ENCODE data around the gene SERPINB6.
"Not testable (repeated sequence)": the region's sequence is repeated elsewhere in the genome, so short reads cannot be mapped to it uniquely, and the experiment has no call there.

SERPINB6 gene

DNA sequence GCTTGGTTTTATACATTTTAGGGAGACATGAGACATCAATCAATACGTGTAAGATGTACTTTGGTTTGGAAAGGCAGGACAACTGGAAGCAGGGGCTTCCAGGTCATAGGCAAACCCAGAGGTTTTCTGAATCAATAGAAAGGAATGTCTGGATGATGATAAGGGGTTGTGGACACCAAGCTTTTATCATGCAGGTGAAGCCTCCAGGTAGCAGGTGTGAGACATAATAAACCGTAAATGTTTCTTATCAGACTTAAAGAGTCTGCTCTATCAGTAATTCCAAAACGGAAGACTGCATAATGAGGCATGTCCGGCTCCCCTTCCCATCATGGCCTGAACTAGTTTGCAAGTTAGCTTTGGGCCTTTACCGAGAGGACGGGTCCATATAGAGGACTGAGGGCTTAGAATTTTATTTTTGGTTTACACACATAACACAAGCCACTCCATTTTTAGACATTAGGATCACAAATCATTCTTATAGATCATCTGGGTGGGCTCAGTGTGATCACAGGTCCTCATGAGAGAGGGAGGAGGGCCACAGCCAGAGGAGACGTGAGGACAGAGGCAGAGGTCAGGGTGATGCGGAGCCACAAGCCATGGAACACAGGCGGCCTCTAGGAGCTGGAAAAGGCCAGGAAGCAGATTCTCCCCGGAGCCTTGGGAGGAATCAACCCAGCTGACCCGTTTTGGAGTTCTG lies 57.6 kb downstream of the SERPINB6 start:
- no peak for DNase-seq (ENCODE audit: low spot score)

DNA sequence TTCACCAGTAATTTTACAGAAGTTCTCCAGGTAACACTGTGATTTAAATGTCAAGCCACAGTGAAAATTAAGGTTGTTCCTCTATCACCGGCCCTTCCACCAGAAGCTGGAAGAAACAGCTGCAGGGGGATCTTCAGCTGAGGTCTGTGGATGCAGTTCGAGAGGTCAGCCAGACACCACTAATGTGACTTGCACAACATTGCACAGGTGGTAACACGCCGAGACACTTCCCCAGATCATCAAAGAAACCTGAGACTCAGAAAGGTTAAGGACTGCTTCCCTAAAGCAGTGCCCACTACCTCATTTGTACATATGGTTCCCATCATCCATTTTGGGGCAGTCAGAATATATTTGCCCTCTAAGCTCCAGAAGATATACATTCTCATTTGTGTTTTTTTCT lies 60.2 kb downstream of the SERPINB6 start:
- no peak for DNase-seq (ENCODE audit: low spot score)

DNA sequence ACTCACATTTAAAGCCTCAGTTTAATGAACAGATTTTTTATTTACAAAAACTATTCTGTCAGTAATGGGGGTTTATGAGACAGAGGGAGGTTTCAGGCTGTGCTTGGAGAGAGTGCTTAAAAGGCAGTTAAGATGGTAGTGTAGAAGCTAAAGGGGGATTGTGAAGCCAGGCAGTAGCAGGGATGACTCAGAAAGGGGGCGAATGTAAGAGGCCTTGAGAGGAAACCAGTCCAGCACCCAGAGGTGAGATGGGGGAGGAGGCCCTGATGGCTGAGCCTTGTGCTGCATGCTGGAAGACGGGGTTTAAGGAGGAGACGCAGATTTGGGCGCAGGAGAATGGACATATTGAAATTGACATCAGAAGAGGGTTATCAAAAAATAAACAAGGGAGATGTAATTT lies 61.6 kb downstream of the SERPINB6 start:
- no peak for DNase-seq (ENCODE audit: low spot score)

DNA sequence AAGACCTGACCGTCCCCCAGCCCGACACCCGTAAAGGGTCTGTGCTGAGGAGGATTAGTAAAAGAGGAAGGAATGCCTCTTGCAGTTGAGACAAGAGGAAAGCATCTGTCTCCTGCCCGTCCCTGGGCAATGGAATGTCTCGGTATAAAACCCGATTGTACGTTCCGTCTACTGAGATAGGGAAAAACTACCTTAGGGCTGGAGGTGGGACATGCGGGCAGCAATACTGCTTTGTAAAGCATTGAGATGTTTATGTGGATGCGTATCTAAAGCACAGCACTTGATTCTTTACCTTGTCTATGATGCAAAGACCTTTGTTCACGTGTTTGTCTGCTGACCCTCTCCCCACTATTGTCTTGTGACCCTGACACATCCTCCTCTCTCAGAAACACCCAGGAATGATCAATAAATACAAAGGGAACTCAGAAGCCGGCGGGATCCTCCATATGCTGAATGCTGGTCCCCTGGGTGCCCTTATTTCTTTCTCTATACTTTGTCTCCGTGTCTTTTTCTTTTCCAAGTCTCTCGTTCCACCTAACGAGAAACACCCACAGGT lies 62.2 kb downstream of the SERPINB6 start:
- not testable (repeated sequence) for DNase-seq (ENCODE audit: low spot score)

DNA sequence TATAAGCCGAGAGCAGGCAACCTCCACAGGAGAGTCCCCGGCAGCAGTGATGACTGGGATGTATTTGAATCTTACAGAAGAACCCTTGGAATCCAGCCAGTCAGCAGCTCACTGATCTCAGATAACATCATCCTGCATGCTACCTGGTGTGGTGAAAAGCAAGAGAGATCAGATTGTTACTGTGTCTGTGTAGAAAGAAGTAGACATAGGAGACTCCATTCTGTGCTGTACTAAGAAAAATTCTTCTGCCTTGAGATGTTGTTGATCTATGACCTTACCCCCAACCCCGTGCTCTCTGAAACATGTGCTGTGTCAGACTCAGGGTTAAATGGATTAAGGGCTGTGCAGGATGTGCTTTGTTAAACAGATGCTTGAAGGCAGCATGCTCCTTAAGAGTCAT lies 62.9 kb downstream of the SERPINB6 start:
- not testable (repeated sequence) for DNase-seq (ENCODE audit: low spot score)

DNA sequence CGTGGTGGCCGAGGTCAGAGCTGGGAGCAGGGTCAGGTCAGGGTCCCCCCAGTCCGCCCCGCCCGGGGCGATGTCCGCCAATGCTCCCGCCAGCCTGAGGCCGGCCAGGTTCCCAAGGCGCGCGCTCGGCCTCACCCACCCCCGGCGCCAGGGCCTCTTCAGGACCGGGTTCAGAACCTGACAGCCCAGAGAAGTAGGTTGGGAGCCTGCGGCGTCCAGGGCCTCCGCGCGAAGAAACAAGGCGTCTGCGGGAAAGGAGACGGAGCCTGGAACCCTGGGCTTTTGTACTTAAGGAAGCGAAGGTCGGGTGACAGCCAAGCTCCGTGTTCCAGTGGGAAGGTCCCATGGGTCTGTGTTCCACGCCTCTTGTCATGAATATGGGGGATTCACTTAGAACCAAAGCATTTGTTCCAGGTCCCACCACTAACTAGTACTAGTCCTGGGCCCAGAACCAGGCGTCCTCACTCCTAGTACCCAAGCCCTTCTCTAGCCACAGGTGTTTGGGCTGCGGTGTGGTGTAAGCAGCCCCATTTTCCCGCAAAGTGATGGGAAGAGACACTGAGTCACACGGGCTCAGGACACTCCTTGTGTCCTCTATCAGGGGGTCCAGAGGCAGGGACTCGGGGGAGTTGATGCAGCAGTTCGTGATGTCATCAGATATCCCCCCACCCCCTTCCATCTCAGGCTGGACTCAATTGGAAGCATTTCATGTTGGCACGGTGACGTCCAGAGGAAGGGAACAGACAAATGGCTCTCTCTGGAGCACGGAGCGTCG lies 67.8 kb downstream of the SERPINB6 start:
- DNase-seq (ENCODE audit: low spot score) = not testable (repeated sequence)

DNA sequence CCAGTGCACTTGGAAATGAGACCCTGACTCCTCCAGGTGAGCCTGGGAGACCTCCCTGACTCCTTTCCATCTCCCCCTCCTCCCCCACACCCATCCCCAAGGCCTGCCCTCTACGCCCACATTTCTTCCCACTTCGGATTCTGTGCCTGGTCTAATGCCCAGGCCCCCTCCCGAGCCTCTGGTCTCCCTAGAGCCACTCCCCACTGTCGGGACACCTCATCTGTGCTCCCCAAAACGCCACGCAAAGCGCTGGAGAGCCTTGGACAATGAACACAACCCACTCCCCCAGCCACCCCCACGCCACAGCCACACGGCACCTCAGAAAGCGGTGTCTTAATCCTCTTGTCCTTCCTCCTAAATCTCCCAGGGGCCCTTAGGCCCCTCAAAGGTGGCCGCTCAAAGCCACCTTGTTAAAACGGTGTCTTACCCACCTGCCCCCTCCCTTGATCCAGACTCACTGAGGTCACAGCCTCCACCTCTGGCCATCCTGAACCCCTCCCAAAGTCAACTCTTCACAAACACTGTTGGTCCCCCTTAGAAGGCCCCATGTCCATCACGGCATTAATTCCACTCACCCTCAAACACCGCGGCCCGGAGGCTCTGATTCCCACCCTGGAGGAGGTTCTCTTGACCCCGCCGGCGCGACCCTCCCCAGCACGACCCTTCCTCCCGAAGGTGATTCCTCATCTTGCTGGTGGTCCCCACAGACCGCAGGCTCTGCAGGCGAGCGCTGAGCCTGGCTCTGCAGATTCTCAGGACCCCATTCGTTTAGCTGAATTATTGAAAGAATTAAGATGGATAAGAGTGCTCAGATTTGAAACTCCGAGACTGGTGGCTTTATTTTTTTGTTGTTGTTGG lies 69.5 kb downstream of the SERPINB6 start:
- DNase-seq (ENCODE audit: low spot score) = not testable (repeated sequence)

DNA sequence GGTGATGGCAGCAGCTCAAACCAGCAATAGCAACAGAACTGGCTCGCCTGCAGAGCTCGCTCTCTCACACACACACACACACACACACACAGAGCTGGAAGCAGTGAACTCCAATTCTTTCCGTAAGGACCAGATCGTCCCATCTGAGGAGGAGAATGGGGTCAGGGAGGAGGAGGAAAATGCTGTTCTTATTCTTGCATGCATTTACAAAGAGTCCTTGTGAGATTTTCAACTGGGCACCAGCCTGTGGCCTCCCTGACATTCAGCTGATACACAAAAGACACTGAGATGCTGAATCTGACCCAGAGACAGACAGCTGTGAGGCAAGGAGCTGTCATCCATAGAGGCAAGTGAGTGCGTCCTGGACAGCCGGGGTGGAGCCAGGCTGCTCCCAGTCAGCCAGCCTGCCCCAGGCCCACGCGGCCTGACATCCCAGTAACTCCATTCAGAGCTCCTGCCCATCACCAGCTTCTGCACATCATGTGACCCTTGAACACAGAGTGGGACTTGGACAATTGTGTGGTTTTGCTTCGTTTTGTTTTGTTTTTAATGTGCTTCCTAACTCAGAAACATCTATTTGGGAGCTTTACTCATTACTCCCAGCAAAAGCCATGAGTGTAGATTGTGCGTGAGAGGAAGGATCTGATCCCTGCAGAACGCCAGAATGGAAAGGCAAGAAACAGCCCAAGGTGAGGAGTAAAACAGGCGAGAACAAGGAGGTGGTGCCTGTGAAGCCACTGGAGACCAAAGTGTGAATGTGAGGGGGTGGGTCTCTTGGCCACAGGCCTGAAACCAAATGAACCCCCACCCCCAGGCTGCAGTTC lies 70.3 kb downstream of the SERPINB6 start:
- peak; percentile 40 for DNase-seq (ENCODE audit: low spot score)

DNA sequence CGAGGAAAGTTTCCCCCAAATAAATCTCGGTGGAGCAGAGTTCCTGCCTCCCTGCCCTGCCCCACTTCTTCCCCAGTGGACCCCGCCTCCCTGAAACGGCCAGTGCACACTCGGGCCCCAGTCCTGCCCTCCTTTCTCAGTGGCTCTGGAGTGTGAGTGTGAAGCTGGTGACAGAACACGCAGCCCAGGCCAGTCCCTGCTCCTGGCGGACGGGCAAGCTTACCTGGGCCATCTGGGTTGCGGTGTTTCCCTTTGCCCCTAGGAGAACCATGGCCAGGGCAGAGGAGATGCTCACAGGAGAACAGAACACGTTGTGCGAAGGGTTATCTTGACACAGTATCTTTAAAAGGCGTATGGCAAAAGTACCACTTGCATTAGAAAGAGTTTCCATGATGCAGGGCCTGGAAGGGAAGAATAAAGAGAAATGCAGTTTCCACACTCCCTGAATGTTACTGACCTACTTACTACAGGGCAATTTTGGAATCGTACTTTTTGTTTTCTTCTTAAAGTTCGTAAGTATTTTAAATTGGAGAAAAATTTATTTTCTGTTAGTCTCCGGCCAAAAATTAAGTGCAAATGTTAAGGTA lies 71.1 kb downstream of the SERPINB6 start:
- no peak for DNase-seq (ENCODE audit: low spot score)

DNA sequence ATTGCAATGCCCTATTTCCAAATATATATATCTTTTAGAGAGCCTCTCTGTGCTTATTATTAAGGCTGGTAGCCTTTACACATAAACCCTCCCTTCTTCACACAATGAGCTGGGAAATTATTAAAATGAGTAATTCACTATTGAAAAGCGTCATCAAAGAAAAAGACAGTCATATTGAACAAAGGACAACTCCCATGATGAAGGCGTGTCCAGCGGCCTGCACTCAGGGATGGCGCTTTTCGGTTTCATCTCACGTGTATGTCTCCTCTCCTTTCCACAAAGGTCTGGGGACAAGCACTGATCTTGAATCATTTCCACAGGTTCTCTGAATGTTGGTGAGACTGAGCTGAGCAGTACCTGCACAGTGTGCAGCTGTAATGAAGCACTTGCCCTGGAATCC lies 71.8 kb downstream of the SERPINB6 start:
- DNase-seq (ENCODE audit: low spot score) = no peak
